ENCODE data around the gene CERS6. TPM values are rescaled to one million over a fixed set of nuclear protein-coding genes. Genes with fewer than 3 reads are reported as not detected.
A peak's percentile ranks its signal among the peaks of the same experiment; 100 is the strongest.

The CERS6 gene
- polyA plus RNA-seq, 1 donor (not counting 4 experiments of a cell fraction or from before 2014, with no cell fraction given), result 19.5 TPM

DNA sequence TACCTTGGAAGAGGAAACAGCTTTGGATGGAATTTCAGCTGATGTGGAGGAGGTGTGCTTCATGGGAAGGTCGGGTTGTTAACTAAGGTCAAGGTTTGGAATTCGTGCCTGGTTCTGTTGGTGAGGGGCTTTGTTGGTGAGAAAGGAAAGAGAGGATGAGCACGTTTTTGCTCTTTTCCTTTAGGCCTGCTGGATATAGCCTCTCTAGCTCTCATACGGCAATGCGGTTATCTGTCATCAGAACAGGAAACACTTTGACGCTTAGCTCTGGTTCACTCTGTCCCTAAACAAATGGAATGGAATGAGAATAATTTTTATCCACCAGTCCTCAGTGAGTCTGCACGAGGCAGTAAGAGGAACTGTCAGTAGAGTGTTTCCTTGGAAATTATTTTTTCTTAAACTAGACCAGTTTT, 176.6 kb downstream of the CERS6 start:
- H3K79me2 ChIP-seq (ENCODE audit: control insufficient read depth, insufficient read depth, low read length), result peaks cover 9% of the 10 kb centered on the region
- H3K4me3 ChIP-seq (ENCODE audit: control insufficient read depth in 2 of 3, extremely low read depth in 1 of 3, insufficient read depth in 2 of 3, low read depth in 1 of 3, low read length in 3 of 3), result no peak overlapping the region
- no peaks in the 10 kb centered on the region for H4K20me1 ChIP-seq (ENCODE audit: control insufficient read depth, extremely low read depth, insufficient read depth, low read length)
- no peaks in the 10 kb centered on the region for H3K4me1 ChIP-seq (ENCODE audit: control insufficient read depth, extremely low read depth, insufficient read depth, low read length)
- H3K9me1 ChIP-seq (ENCODE audit: control insufficient read depth, extremely low read depth, insufficient read depth, low read length), result no peaks in the 10 kb centered on the region
- H3K9me3 ChIP-seq (ENCODE audit: control insufficient read depth, low read depth, low read length), result no peaks in the 10 kb centered on the region
- H2AFZ ChIP-seq (ENCODE audit: control insufficient read depth, low read length), result no peak overlapping the region
- no peaks in the 10 kb centered on the region for H3K27me3 ChIP-seq (ENCODE audit: control insufficient read depth, extremely low read depth, insufficient read depth, low read length)
- FAIRE-seq, result peak; percentile 9
- H3K9ac ChIP-seq (ENCODE audit: control insufficient read depth, extremely low read depth, insufficient read depth, low read length), result no peak overlapping the region
- H3K36me3 ChIP-seq (ENCODE audit: control insufficient read depth in 2 of 2, extremely low read depth in 1 of 2, insufficient read depth in 2 of 2, low read length in 2 of 2), result no peaks in the 10 kb centered on the region
- H3K27ac ChIP-seq (ENCODE audit: control insufficient read depth, insufficient read depth, low read length), result no peak overlapping the region
- dilution Hi-C loops (cut with MboI; ENCODE audit: extremely low pct_ligation_motif_present, low sequenced_read_pairs), result no loop called here
- no peak for TF ChIP-seq EZH2 (IDR thresholded peaks at IDR 0.05; ENCODE audit: low read length)
- TF ChIP-seq, protein P1, sequence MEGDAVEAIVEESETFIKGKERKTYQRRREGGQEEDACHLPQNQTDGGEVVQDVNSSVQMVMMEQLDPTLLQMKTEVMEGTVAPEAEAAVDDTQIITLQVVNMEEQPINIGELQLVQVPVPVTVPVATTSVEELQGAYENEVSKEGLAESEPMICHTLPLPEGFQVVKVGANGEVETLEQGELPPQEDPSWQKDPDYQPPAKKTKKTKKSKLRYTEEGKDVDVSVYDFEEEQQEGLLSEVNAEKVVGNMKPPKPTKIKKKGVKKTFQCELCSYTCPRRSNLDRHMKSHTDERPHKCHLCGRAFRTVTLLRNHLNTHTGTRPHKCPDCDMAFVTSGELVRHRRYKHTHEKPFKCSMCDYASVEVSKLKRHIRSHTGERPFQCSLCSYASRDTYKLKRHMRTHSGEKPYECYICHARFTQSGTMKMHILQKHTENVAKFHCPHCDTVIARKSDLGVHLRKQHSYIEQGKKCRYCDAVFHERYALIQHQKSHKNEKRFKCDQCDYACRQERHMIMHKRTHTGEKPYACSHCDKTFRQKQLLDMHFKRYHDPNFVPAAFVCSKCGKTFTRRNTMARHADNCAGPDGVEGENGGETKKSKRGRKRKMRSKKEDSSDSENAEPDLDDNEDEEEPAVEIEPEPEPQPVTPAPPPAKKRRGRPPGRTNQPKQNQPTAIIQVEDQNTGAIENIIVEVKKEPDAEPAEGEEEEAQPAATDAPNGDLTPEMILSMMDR (optimal IDR thresholded peaks at IDR 0.05 in 1 of 3, IDR thresholded peaks at IDR 0.05 in 1 of 3, conservative IDR thresholded peaks at IDR 0.05 in 1 of 3; ENCODE audit: extremely low read depth in 1 of 3, insufficient read depth in 2 of 3, low read length in 3 of 3), result no peak
- no peak overlapping the region for H3K4me2 ChIP-seq (ENCODE audit: control insufficient read depth, extremely low read depth, insufficient read depth, low read depth, low read length)
- DNase-seq (ENCODE audit: low read depth, low spot score), result no peak

DNA sequence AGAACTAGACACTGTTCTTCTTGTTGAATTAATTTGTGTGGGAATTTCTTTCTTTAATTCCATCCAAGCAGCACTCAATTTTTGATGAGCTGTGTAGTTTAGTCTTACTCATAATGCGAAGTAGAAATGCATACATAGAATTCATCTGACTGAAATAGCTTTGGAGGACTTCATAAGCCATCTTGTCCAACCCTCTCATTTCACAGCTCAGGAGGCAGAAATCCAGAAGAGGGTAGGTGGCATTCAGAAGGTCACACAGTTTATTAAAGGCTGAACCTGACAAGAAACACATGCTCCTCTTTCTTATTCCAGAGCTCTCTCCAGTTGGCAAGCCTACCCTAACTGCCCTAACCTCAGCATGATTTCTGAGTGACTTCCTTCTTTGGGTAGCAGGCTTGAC, 177.1 kb downstream of the CERS6 start:
- FAIRE-seq (no peak), DNase-seq (ENCODE audit: low read depth, low spot score) (no peak)
- H3K4me2 ChIP-seq (ENCODE audit: control insufficient read depth, extremely low read depth, insufficient read depth, low read depth, low read length), result no peak overlapping the region
- H3K36me3 ChIP-seq (ENCODE audit: control insufficient read depth in 2 of 2, extremely low read depth in 1 of 2, insufficient read depth in 2 of 2, low read length in 2 of 2), result no peaks in the 10 kb centered on the region
- H3K9me3 ChIP-seq (ENCODE audit: control insufficient read depth, low read depth, low read length), result no peaks in the 10 kb centered on the region
- no peak overlapping the region for H3K27ac ChIP-seq (ENCODE audit: control insufficient read depth, insufficient read depth, low read length)
- H4K20me1 ChIP-seq (ENCODE audit: control insufficient read depth, extremely low read depth, insufficient read depth, low read length), result no peaks in the 10 kb centered on the region
- TF ChIP-seq, protein P1 (optimal IDR thresholded peaks at IDR 0.05 in 1 of 3, IDR thresholded peaks at IDR 0.05 in 1 of 3, conservative IDR thresholded peaks at IDR 0.05 in 1 of 3; ENCODE audit: extremely low read depth in 1 of 3, insufficient read depth in 2 of 3, low read length in 3 of 3), result no peak
- TF ChIP-seq EZH2 (IDR thresholded peaks at IDR 0.05; ENCODE audit: low read length), result no peak
- H3K27me3 ChIP-seq (ENCODE audit: control insufficient read depth, extremely low read depth, insufficient read depth, low read length), result no peaks in the 10 kb centered on the region
- H3K9ac ChIP-seq (ENCODE audit: control insufficient read depth, extremely low read depth, insufficient read depth, low read length), result no peak overlapping the region
- H3K4me1 ChIP-seq (ENCODE audit: control insufficient read depth, extremely low read depth, insufficient read depth, low read length), result no peaks in the 10 kb centered on the region
- dilution Hi-C loops (cut with MboI; ENCODE audit: extremely low pct_ligation_motif_present, low sequenced_read_pairs), result no loop called here
- no peaks in the 10 kb centered on the region for H3K9me1 ChIP-seq (ENCODE audit: control insufficient read depth, extremely low read depth, insufficient read depth, low read length)
- peaks cover 11% of the 10 kb centered on the region for H3K79me2 ChIP-seq (ENCODE audit: control insufficient read depth, insufficient read depth, low read length)
- no peak overlapping the region for H3K4me3 ChIP-seq (ENCODE audit: control insufficient read depth in 2 of 3, extremely low read depth in 1 of 3, insufficient read depth in 2 of 3, low read depth in 1 of 3, low read length in 3 of 3)
- H2AFZ ChIP-seq (ENCODE audit: control insufficient read depth, low read length), result no peak overlapping the region
